ENCODE results near the gene PHLDB1. TPM values are rescaled to one million over a fixed set of nuclear protein-coding genes. Genes with fewer than 3 reads are reported as not detected.

PHLDB1 gene
- total RNA-seq, 1 experiment from 2014 or later, result 122 TPM

DNA sequence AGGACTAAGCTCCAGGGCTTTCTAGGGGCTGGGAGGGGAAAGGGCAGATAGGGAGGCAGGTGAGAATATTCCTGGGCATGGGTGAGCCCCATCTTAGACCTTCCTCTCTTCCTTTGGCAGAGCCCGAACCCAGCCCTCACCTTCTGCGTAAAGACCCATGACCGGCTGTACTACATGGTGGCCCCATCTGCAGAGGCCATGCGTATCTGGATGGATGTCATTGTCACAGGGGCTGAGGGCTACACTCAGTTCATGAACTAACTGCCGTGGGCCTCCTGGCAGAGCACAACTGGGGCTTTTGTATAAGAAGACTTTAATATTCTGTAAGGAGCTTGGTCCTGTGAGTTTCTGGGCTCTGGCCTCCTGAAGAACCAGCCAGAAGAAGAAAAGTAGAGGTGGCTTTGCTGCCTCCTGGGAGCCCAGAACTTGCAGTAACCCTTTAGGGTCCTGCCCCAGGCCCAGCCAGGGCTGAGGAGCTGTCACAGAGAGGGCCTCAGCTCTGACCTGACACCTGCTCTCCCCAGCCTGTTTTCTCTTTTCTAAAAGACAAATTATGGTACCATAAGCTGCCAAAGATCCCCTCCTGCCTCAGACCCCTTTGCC is 49.2 kb downstream of the PHLDB1 start:
- no peaks in the 10 kb centered on the region for H3K27me3 ChIP-seq (ENCODE audit: insufficient read depth, low read depth)

DNA sequence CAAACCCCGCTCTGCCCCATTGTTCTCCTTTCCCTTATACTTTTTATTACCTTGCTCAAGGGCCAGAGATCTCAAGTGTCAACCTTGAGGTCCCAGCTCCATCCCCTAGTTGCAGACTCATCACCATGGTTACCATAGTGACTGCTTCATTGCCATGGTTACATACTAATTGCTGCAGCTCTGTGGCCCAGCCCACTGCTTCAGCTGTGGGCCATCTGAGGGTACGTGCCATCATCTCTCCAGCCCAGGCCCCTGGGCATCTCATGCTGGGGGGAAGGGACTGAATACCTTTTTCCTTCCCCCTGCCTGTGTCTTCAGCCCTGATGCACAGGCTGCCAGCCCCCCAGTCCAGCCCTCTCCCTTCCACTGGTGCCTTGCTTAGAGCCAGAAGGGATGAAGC is 49.8 kb downstream of the PHLDB1 start:
- CTCF ChIA-PET, result no interaction called here

More for the DNA sequence above, 49.2 kb downstream of the PHLDB1 start:
- no peak overlapping the region for H3K4me2 ChIP-seq
- no peak for TF ChIP-seq EZH2 (IDR thresholded peaks at IDR 0.05; ENCODE audit: low read depth)
- TF ChIP-seq, protein P1, sequence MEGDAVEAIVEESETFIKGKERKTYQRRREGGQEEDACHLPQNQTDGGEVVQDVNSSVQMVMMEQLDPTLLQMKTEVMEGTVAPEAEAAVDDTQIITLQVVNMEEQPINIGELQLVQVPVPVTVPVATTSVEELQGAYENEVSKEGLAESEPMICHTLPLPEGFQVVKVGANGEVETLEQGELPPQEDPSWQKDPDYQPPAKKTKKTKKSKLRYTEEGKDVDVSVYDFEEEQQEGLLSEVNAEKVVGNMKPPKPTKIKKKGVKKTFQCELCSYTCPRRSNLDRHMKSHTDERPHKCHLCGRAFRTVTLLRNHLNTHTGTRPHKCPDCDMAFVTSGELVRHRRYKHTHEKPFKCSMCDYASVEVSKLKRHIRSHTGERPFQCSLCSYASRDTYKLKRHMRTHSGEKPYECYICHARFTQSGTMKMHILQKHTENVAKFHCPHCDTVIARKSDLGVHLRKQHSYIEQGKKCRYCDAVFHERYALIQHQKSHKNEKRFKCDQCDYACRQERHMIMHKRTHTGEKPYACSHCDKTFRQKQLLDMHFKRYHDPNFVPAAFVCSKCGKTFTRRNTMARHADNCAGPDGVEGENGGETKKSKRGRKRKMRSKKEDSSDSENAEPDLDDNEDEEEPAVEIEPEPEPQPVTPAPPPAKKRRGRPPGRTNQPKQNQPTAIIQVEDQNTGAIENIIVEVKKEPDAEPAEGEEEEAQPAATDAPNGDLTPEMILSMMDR (conservative IDR thresholded peaks at IDR 0.05), result no peak
- no peaks in the 10 kb centered on the region for H3K4me1 ChIP-seq (replicated peaks; ENCODE audit: insufficient read depth)
- 0 out of 2 replicates have a peak, but pooled peaks cover 3% of the 10 kb centered on the region for H4K20me1 ChIP-seq (ENCODE audit: insufficient read depth)
- POLR2A ChIA-PET (ENCODE audit: unreplicated experiment), result interaction anchor here (0.5 kb wide), 1 partner anchor 84 kb away, joined by 3 read pairs; no protein-coding TSS in a partner anchor
- no peak overlapping the region for H2AFZ ChIP-seq
- H3K4me3 ChIP-seq, result no peak overlapping the region
- intact Hi-C loops (cut with micrococcal nuclease; ENCODE audit: unreplicated experiment), result no loop called here
- H3K36me3 ChIP-seq (ENCODE audit: low read depth), result 0 out of 2 replicates have a peak, but pooled peaks cover 4% of the 10 kb centered on the region
- no peak for DNase-seq
- no peaks in the 10 kb centered on the region for H3K9me3 ChIP-seq (ENCODE audit: insufficient read depth, low read depth)
- peaks cover 26% of the 10 kb centered on the region; the same call in 1 of the 2 replicates for H3F3A ChIP-seq (ENCODE audit: insufficient read depth, low read depth)
- H3K79me2 ChIP-seq (ENCODE audit: low read depth), result no peaks in the 10 kb centered on the region
- no TSS peak for BruUV-seq (replicated peaks)
- H3K27ac ChIP-seq, result no peak overlapping the region
- no peaks in the 10 kb centered on the region for H3K9me2 ChIP-seq (ENCODE audit: insufficient read depth)
- CTCF ChIA-PET, result no interaction called here

DNA sequence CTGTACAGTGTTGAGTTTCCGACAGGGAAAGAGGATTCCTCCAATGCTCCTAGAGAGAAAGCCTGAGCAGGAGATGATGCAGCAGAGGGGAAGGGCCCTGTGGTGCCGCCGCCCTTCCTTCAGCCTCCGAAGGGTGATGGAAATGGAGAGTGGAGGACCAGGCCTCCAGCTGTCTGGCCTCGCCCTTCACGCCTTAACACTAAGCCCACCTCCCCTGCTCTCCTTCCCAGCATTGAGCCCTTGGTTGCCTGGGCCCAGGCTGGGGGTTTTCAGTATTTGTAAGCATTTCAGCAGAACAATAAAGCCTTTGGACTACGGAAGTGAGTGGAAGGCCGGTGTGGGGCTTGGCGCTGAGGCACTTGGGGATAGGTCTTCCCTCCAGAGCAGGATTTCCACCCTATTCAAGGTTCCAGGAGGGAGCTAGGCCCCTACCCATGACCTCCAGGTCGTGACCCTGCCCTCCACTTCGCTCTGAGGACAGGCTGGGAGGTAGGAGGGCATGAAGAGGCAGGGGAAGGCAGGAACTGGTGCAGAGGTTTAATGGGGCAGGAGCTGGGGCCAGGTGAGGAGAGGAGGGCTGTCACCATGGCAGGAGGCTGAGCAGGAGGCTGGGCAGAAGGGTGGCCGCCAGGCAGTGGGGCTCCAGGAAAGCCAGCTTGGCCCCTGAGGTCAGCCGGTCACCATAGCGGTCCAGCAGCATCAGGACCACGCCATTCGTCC is 50.5 kb downstream of the PHLDB1 start:
- Histone ChIP-seq H2AFZ (no peak overlapping the region), H3K9me3 (ENCODE audit: insufficient read depth, low read depth) (no peaks in the 10 kb centered on the region), H3K27ac (no peak overlapping the region), H3K79me2 (ENCODE audit: low read depth) (no peaks in the 10 kb centered on the region), H3K27me3 (ENCODE audit: insufficient read depth, low read depth) (no peaks in the 10 kb centered on the region), H3F3A (ENCODE audit: insufficient read depth, low read depth) (peaks cover 26% of the 10 kb centered on the region; the same call in 1 of the 2 replicates), H3K4me3 (no peak overlapping the region), H3K4me2 (no peak overlapping the region), H3K4me1 (replicated peaks; ENCODE audit: insufficient read depth) (peaks cover 7% of the 10 kb centered on the region), H3K36me3 (ENCODE audit: low read depth) (no peaks in the 10 kb centered on the region), H3K9me2 (ENCODE audit: insufficient read depth) (no peaks in the 10 kb centered on the region), H4K20me1 (ENCODE audit: insufficient read depth) (0 out of 2 replicates have a peak, but pooled peaks cover 3% of the 10 kb centered on the region)
- ChIA-PET POLR2A (ENCODE audit: unreplicated experiment) (interaction anchor here (0.5 kb wide), 1 partner anchor 361 kb away, joined by 5 read pairs; the partner anchor contains the start of gene TRAPPC4), CTCF (no interaction called here)
- no peak for DNase-seq
- no TSS peak for BruUV-seq (replicated peaks)
- TF ChIP-seq, protein P1 (conservative IDR thresholded peaks at IDR 0.05), result no peak
- TF ChIP-seq EZH2 (IDR thresholded peaks at IDR 0.05; ENCODE audit: low read depth), result no peak
- intact Hi-C loops (cut with micrococcal nuclease; ENCODE audit: unreplicated experiment), result loop anchor here (2.0 kb wide), 2 partner anchors 35 to 63 kb away; no protein-coding TSS in a partner anchor

More for the DNA sequence above, 49.8 kb downstream of the PHLDB1 start:
- Histone ChIP-seq H3K36me3 (ENCODE audit: low read depth) (0 out of 2 replicates have a peak, but pooled peaks cover 2% of the 10 kb centered on the region), H3K4me1 (replicated peaks; ENCODE audit: insufficient read depth) (peaks cover under 1% of the 10 kb centered on the region; the same call in 1 of the 2 replicates), H3K79me2 (ENCODE audit: low read depth) (no peaks in the 10 kb centered on the region), H3K27ac (no peak overlapping the region), H3K4me3 (no peak overlapping the region), H4K20me1 (ENCODE audit: insufficient read depth) (0 out of 2 replicates have a peak, but pooled peaks cover 3% of the 10 kb centered on the region), H3K4me2 (no peak overlapping the region), H3K9me2 (ENCODE audit: insufficient read depth) (no peaks in the 10 kb centered on the region), H2AFZ (no peak overlapping the region), H3K9me3 (ENCODE audit: insufficient read depth, low read depth) (no peaks in the 10 kb centered on the region), H3K27me3 (ENCODE audit: insufficient read depth, low read depth) (no peaks in the 10 kb centered on the region), H3F3A (ENCODE audit: insufficient read depth, low read depth) (peaks cover 26% of the 10 kb centered on the region; the same call in 1 of the 2 replicates)
- POLR2A ChIA-PET (ENCODE audit: unreplicated experiment), result interaction anchor here (0.5 kb wide), 1 partner anchor 84 kb away, joined by 3 read pairs; no protein-coding TSS in a partner anchor
- BruUV-seq (replicated peaks), result no TSS peak
- TF ChIP-seq EZH2 (IDR thresholded peaks at IDR 0.05; ENCODE audit: low read depth), result no peak
- TF ChIP-seq, protein P1 (conservative IDR thresholded peaks at IDR 0.05), result no peak
- DNase-seq, result no peak
- intact Hi-C loops (cut with micrococcal nuclease; ENCODE audit: unreplicated experiment), result no loop called here

Data from PC-9 (cell line).